Fibroblast of upper back skin (primary cell): ENCODE measurements around the gene NPRL2.

Source experiments
- DNase-seq: peaks from one replicate; pipeline ENCODE4 v3.0.0-alpha.2; 2013

The NPRL2 gene

GRCh38 chr3:50373146-50374051 is 22.8 kb upstream of the NPRL2 start:
- DNase-seq = no peak

GRCh38 chr3:50372349-50372748 is 21.8 kb upstream of the NPRL2 start:
- DNase-seq = no peak

- DNase-seq = no peak
Measured at GRCh38 chr3:50371133-50371685, 20.6 kb upstream of the NPRL2 start.

- peak; percentile 52 for DNase-seq
Measured at GRCh38 chr3:50370594-50370993, 20.0 kb upstream of the NPRL2 start.

GRCh38 chr3:50369012-50369670 is 18.6 kb upstream of the NPRL2 start:
- no peak for DNase-seq

- DNase-seq = no peak
Measured at GRCh38 chr3:50365842-50366220, 15.3 kb upstream of the NPRL2 start.

GRCh38 chr3:50365080-50365841 is 14.7 kb upstream of the NPRL2 start:
- DNase-seq = peak; percentile 59

GRCh38 chr3:50364573-50365079 is 14.1 kb upstream of the NPRL2 start:
- DNase-seq = no peak

GRCh38 chr3:50359760-50360110 is 9.2 kb upstream of the NPRL2 start:
- no peak for DNase-seq

GRCh38 chr3:50358911-50359759 is 8.6 kb upstream of the NPRL2 start, which contains the start of gene TMEM115:
TMEM115 (minus strand) TSS chr3:50359521; CDS start chr3:50359063, 458 bp downstream.
- peak; percentile 99 for DNase-seq

GRCh38 chr3:50358355-50358910 is 7.9 kb upstream of the NPRL2 start:
- no peak for DNase-seq

GRCh38 chr3:50357481-50357880 is 6.9 kb upstream of the NPRL2 start:
- no peak for DNase-seq

GRCh38 chr3:50356553-50356952 is 6.0 kb upstream of the NPRL2 start:
- no peak for DNase-seq

- DNase-seq = no peak
Measured at GRCh38 chr3:50355829-50356552, 5.4 kb upstream of the NPRL2 start.

GRCh38 chr3:50354850-50355249 is 4.3 kb upstream of the NPRL2 start:
- no peak for DNase-seq

GRCh38 chr3:50354186-50354764 is 3.7 kb upstream of the NPRL2 start:
- DNase-seq = no peak

- DNase-seq = no peak
Measured at GRCh38 chr3:50353245-50354004, 2.9 kb upstream of the NPRL2 start.

- no peak for DNase-seq
Measured at GRCh38 chr3:50352781-50353180, 2.2 kb upstream of the NPRL2 start.

- no peak for DNase-seq
Measured at GRCh38 chr3:50351323-50351697, 735 bp upstream of the NPRL2 start.

GRCh38 chr3:50350213-50350526 is 405 bp downstream of the NPRL2 start:
- no peak for DNase-seq
